ENCODE measurements around the gene TPRKB.

DNA sequence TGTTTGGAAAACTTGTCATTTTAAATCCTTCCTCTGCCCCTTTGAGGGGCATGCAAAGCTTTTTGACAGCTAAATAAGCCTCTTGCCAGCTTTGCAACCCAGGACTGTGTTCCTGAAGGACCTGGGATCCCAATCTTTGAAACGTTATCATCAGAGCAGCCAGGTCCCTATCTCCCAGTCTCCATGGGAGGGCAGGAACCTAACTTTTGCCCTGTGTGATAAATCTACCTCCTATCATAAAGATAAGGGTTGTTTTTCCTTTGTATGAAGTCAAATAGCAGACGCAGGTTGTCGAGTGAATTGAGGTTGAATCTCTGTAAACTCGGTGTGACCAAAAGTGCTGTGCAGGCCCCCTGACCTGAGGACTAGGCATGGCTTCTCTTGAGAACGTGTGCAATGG is 30.1 kb downstream of the TPRKB start:
- TF ChIP-seq, protein P1, sequence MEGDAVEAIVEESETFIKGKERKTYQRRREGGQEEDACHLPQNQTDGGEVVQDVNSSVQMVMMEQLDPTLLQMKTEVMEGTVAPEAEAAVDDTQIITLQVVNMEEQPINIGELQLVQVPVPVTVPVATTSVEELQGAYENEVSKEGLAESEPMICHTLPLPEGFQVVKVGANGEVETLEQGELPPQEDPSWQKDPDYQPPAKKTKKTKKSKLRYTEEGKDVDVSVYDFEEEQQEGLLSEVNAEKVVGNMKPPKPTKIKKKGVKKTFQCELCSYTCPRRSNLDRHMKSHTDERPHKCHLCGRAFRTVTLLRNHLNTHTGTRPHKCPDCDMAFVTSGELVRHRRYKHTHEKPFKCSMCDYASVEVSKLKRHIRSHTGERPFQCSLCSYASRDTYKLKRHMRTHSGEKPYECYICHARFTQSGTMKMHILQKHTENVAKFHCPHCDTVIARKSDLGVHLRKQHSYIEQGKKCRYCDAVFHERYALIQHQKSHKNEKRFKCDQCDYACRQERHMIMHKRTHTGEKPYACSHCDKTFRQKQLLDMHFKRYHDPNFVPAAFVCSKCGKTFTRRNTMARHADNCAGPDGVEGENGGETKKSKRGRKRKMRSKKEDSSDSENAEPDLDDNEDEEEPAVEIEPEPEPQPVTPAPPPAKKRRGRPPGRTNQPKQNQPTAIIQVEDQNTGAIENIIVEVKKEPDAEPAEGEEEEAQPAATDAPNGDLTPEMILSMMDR (optimal IDR thresholded peaks at IDR 0.05 in 1 of 3, IDR thresholded peaks at IDR 0.05 in 1 of 3, conservative IDR thresholded peaks at IDR 0.05 in 1 of 3; ENCODE audit: extremely low read depth in 1 of 3, insufficient read depth in 2 of 3, low read length in 3 of 3), result no peak
- TF ChIP-seq EZH2 (IDR thresholded peaks at IDR 0.05; ENCODE audit: low read length), result no peak
